ENCODE data around the gene LAMB1. TPM values are rescaled to one million over a fixed set of nuclear protein-coding genes. Genes with fewer than 3 reads are reported as not detected.

Gene LAMB1
- total and polyA plus RNA-seq, 2 experiments from 2014 or later, result 284 to 323 TPM

- no peak for TF ChIP-seq CTCF (IDR thresholded peaks at IDR 0.05; ENCODE audit: poor library complexity)
- no peak for TF ChIP-seq EZH2phosphoT487 (IDR thresholded peaks at IDR 0.05; ENCODE audit: low read depth, severe bottlenecking, unreplicated experiment)
- no peak for TF ChIP-seq EZH2 (IDR thresholded peaks at IDR 0.05; ENCODE audit: borderline replicate concordance)
- H3K79me2 ChIP-seq, result no peaks in the 10 kb centered on the region
- peak overlapping the region; percentile 7 for H3K27ac ChIP-seq
- no peak for DNase-seq (ENCODE audit: low spot score)
- H3K4me3 ChIP-seq, result no peak overlapping the region
- H3K4me1 ChIP-seq (ENCODE audit: insufficient read depth), result no peaks in the 10 kb centered on the region
- H3K36me3 ChIP-seq (replicated peaks; ENCODE audit: insufficient read depth, low read depth), result no peaks in the 10 kb centered on the region
- no peak overlapping the region for H3K4me2 ChIP-seq
- no peaks in the 10 kb centered on the region for H3K27me3 ChIP-seq
- H3K9me2 ChIP-seq (replicated peaks; ENCODE audit: insufficient read depth), result no peaks in the 10 kb centered on the region
- 73% methylated on average over 2 of the region's 2 CpGs for WGBS (ENCODE audit: low lambda C conversion rate, missing lambda C conversion rate)
- no peaks in the 10 kb centered on the region for H3K9me3 ChIP-seq (ENCODE audit: low read depth)
- H2AFZ ChIP-seq, result no peak overlapping the region
- H4K20me1 ChIP-seq (ENCODE audit: insufficient read depth, poor library complexity, severe bottlenecking), result no peaks in the 10 kb centered on the region
Measured at GRCh38 chr7:108044345-108044744, 41.4 kb upstream of the LAMB1 start.

GRCh38 chr7:108038986-108039385 lies 36.0 kb upstream of the LAMB1 start:
- no peaks in the 10 kb centered on the region for H3K27me3 ChIP-seq
- H3K36me3 ChIP-seq (replicated peaks; ENCODE audit: insufficient read depth, low read depth), result no peaks in the 10 kb centered on the region
- TF ChIP-seq EZH2phosphoT487 (IDR thresholded peaks at IDR 0.05; ENCODE audit: low read depth, severe bottlenecking, unreplicated experiment) (no peak), CTCF (IDR thresholded peaks at IDR 0.05; ENCODE audit: poor library complexity) (no peak), EZH2 (IDR thresholded peaks at IDR 0.05; ENCODE audit: borderline replicate concordance) (no peak)
- H2AFZ ChIP-seq, result no peak overlapping the region
- H3K79me2 ChIP-seq, result no peaks in the 10 kb centered on the region
- no peak overlapping the region for H3K4me2 ChIP-seq
- no peak overlapping the region for H3K4me3 ChIP-seq
- no peaks in the 10 kb centered on the region for H4K20me1 ChIP-seq (ENCODE audit: insufficient read depth, poor library complexity, severe bottlenecking)
- no peak for DNase-seq (ENCODE audit: low spot score)
- no peak overlapping the region for H3K27ac ChIP-seq
- no peaks in the 10 kb centered on the region for H3K9me2 ChIP-seq (replicated peaks; ENCODE audit: insufficient read depth)
- no peaks in the 10 kb centered on the region for H3K9me3 ChIP-seq (ENCODE audit: low read depth)
- peaks cover 5% of the 10 kb centered on the region for H3K4me1 ChIP-seq (ENCODE audit: insufficient read depth)

GRCh38 chr7:108037741-108038140 lies 34.8 kb upstream of the LAMB1 start:
- 50% methylated on average over 1 of the region's 1 CpG for WGBS (ENCODE audit: low lambda C conversion rate, missing lambda C conversion rate)

More at GRCh38 chr7:108037741-108038140, 34.8 kb upstream of the LAMB1 start:
- Histone ChIP-seq H3K27ac (no peak overlapping the region), H3K9me3 (ENCODE audit: low read depth) (no peaks in the 10 kb centered on the region), H2AFZ (no peak overlapping the region), H3K9me2 (replicated peaks; ENCODE audit: insufficient read depth) (no peaks in the 10 kb centered on the region), H3K79me2 (no peaks in the 10 kb centered on the region), H3K4me1 (ENCODE audit: insufficient read depth) (peaks cover 9% of the 10 kb centered on the region), H3K4me3 (no peak overlapping the region), H3K27me3 (no peaks in the 10 kb centered on the region), H4K20me1 (ENCODE audit: insufficient read depth, poor library complexity, severe bottlenecking) (no peaks in the 10 kb centered on the region), H3K36me3 (replicated peaks; ENCODE audit: insufficient read depth, low read depth) (no peaks in the 10 kb centered on the region), H3K4me2 (no peak overlapping the region)
- DNase-seq (ENCODE audit: low spot score), result no peak
- TF ChIP-seq EZH2 (IDR thresholded peaks at IDR 0.05; ENCODE audit: borderline replicate concordance) (no peak), EZH2phosphoT487 (IDR thresholded peaks at IDR 0.05; ENCODE audit: low read depth, severe bottlenecking, unreplicated experiment) (no peak), CTCF (IDR thresholded peaks at IDR 0.05; ENCODE audit: poor library complexity) (no peak)
